GM12874 (cell line): ENCODE results near the gene CCSER2.

Source experiments
- TF ChIP-seq, protein P1 (sequence below): IDR thresholded peaks from 2 replicates; pipeline ENCODE4 v1.5.1; 2011; ENCODE audit warnings: low read depth, mild to moderate bottlenecking, control low read depth, low read length, moderate library complexity; ENCODE audit not compliant: insufficient read depth

The CCSER2 gene

DNA sequence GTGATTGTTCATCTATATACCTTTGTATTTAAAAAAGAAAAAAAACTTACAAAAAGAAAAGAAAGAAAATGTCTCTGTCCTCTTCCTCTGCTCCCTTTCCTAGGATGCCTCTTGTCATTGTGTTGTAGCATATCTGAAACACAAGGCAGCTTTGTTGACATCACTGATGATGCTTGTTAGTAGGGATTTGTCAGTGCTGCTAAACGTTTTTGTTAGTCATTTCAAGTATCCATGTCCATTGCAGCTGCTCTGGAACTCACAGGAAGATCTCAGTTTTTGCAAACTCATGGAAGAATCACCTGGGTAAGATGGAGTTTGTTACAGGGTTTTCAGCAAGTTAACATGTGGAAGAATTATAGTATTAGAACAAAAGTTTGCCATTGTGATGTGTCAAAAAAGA lies 123.6 kb downstream of the CCSER2 start:
- TF ChIP-seq, protein P1, sequence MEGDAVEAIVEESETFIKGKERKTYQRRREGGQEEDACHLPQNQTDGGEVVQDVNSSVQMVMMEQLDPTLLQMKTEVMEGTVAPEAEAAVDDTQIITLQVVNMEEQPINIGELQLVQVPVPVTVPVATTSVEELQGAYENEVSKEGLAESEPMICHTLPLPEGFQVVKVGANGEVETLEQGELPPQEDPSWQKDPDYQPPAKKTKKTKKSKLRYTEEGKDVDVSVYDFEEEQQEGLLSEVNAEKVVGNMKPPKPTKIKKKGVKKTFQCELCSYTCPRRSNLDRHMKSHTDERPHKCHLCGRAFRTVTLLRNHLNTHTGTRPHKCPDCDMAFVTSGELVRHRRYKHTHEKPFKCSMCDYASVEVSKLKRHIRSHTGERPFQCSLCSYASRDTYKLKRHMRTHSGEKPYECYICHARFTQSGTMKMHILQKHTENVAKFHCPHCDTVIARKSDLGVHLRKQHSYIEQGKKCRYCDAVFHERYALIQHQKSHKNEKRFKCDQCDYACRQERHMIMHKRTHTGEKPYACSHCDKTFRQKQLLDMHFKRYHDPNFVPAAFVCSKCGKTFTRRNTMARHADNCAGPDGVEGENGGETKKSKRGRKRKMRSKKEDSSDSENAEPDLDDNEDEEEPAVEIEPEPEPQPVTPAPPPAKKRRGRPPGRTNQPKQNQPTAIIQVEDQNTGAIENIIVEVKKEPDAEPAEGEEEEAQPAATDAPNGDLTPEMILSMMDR, result no peak

DNA sequence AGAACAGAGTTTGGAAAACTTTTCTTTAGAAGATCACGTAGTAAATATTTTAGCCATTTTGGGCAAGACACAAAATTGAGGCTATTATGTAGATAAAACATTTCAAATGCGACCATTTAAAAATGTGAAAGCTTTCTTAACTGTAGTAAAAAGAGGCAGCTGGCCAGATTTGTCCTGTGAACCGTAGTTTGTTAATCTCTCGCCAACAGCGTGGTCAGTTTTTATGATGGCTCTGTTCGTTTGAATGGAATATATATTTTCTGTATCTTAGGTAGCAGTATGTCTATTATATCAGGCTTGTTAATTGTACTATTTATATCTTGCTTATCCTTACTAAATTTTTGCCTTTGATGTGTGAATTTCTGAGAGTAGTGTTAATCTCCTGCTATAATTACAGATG lies 124.9 kb downstream of the CCSER2 start:
- TF ChIP-seq, protein P1, result no peak

DNA sequence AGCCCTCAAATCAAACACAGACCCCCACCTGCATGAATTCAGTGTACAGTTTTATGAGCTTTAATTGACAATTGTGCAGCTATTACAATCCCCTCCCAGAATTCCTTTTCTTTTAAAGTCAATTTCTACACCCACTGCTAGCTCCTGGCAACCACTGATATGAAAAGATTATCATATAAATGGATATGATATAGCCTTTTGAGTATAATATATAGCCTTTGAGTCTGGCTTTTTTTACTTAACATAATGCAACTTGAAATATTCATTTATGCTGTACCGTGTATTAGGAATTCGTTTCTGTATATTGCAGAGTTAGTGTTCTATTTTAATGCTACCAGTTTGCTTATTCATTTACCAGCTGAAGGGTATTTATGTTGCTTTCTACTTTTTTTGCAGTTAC lies 127.7 kb downstream of the CCSER2 start:
- TF ChIP-seq, protein P1, result no peak

DNA sequence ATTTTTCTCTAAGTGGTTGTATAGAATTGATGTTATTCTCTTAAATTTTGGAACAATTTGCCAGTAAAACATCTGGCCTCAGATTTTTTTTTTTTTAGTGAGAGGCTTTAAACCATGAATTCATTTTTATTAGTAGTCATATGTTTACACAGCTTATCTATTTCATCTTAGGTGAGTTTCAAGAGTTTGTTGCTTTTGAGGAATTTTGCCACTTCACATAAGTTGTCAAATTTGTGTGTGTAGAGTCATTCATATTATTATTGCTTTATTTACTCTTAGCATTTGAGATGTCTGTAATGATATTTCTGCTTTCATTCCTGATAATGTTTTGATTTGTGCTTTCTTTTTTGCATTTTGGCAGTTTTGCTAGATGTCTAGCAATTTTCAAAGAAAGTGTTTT lies 132.1 kb downstream of the CCSER2 start:
- TF ChIP-seq, protein P1, result no peak

DNA sequence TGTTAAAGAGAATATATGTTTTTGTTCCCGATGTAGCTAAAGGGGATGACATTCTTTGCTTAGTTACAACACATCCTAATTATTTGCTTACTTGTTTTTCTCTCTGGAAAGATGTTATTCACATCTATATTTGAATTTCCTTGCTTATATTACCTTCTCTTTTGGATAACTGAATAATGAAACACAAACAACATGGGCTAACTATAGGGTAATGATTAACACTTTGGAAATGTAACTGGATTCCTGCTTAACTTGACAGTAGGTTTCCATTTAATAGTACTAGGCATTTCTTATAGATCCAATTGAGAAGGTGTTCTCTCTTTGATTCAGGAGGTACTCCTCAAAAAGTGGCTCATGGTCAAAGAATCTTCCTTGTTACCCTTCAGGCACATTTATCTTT lies 141.1 kb downstream of the CCSER2 start:
- TF ChIP-seq, protein P1, result no peak

DNA sequence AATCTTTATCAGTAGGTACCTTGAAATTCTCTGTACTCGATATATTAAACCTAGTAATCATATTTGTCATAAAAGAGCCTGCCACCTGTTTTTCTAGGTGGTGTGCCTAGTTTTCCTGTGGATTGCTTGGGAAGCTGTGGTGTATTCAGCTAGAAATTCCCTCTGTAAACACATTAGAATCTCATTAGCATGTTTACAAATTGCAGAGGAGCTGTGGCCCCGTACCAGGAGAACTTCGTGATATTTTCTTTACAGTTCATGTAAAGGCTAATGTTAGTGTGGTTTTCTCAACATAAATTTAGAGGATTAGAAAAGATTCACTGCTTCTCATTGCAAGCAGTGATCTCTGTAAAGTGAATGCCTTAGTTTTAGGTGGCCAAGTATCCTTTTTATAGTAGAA lies 144.7 kb downstream of the CCSER2 start:
- TF ChIP-seq, protein P1, result no peak

DNA sequence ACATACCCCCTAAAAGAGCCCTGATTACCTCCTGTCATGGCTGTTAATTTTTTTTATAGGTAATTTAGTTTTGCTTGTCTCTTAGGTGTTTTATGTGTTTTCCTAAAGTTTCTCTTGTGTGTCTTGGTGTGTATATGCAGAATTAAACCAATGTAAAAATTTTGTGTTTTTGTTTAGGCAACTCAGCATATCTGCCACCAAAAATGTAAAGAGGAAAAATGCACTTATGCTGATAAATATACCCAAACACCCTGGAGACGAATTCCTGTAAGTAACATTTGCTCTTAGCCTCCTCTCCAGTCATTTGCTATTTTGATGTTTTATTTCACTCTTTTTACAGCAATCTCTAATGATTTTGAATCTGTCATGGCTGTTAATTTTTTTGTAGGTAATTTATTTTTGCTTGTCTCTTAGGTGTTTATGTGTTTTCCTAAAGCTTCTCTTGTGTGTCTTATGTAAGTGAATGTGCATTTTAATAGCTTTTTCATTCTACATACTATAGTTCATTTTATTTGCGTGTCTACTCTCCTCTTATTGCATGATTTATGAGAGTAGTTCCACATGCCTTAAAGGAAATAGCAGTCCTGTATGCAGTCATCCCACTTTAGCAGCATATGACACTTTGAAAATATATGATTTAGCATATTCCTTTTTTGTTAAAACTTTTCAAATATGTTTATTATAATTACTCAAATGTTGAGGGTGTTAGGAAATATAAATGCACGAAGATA lies 149.2 kb downstream of the CCSER2 start:
- TF ChIP-seq, protein P1, result no peak
